HEK293 (cell line): ENCODE data around the gene URM1.

ENCODE experiments used
- GLIS1 ChIP-seq: fragments of 450-650 bp; formaldehyde crosslinking; IDR thresholded peaks from 2 replicates; pipeline ENCODE4 v1.5.1; 2016; ENCODE audit warnings: missing biosample characterization, missing genetic modification characterization
- HOXD13 ChIP-seq: sonication (generic); formaldehyde crosslinking; IDR thresholded peaks from 2 replicates; pipeline ENCODE4 v1.8.0; 2022; ENCODE audit warnings: missing genetic modification reagents, borderline replicate concordance
- INSM2 ChIP-seq: fragments of 450-650 bp; formaldehyde crosslinking; IDR thresholded peaks from 2 replicates; pipeline ENCODE4 v1.5.1; 2016; ENCODE audit warnings: missing biosample characterization, missing genetic modification characterization
- KLF7 ChIP-seq: fragments of 450-650 bp; formaldehyde crosslinking; IDR thresholded peaks from 2 replicates; pipeline ENCODE4 v1.5.1; 2016; ENCODE audit warnings: missing biosample characterization, missing genetic modification characterization, borderline replicate concordance
- MEIS1 ChIP-seq: sonication (generic); formaldehyde crosslinking; IDR thresholded peaks from 2 replicates; pipeline ENCODE4 v1.8.1; 2022; ENCODE audit warnings: missing genetic modification reagents, mild to moderate bottlenecking, borderline replicate concordance
- PATZ1 ChIP-seq: fragments of 450-650 bp; formaldehyde crosslinking; IDR thresholded peaks from 2 replicates; pipeline ENCODE4 v1.5.1; 2016; ENCODE audit warnings: missing biosample characterization, missing genetic modification characterization
- SP7 ChIP-seq: fragments of 450-650 bp; formaldehyde crosslinking; IDR thresholded peaks from 2 replicates; pipeline ENCODE4 v1.5.1; 2016; ENCODE audit warnings: missing biosample characterization, missing genetic modification characterization
- ZBTB17 ChIP-seq: fragments of 450-650 bp; formaldehyde crosslinking; IDR thresholded peaks from 2 replicates; pipeline ENCODE4 v1.5.1; 2016; ENCODE audit warnings: missing biosample characterization, missing genetic modification characterization
- ZBTB20 ChIP-seq: fragments of 450-650 bp; formaldehyde crosslinking; IDR thresholded peaks from 2 replicates; pipeline ENCODE4 v1.5.1; 2016; ENCODE audit warnings: missing biosample characterization, missing genetic modification characterization
- ZBTB8A ChIP-seq: fragments of 450-650 bp; formaldehyde crosslinking; IDR thresholded peaks from 2 replicates; pipeline ENCODE4 v1.5.1; 2016; ENCODE audit warnings: missing biosample characterization, missing genetic modification characterization
- ZFP3 ChIP-seq: fragments of 450-650 bp; formaldehyde crosslinking; IDR thresholded peaks from 2 replicates; pipeline ENCODE4 v1.5.1; 2016; ENCODE audit warnings: low read depth, missing biosample characterization, missing genetic modification characterization
- ZFP37 ChIP-seq: fragments of 450-650 bp; formaldehyde crosslinking; IDR thresholded peaks from 2 replicates; pipeline ENCODE4 v1.5.1; 2016; ENCODE audit warnings: missing biosample characterization, missing genetic modification characterization
- ZFP41 ChIP-seq: fragments of 450-650 bp; formaldehyde crosslinking; IDR thresholded peaks from 2 replicates; pipeline ENCODE4 v1.5.1; 2016; ENCODE audit warnings: missing biosample characterization, missing genetic modification characterization, borderline replicate concordance
- ZNF133 ChIP-seq: fragments of 450-650 bp; formaldehyde crosslinking; IDR thresholded peaks from 2 replicates; pipeline ENCODE4 v1.5.1; 2016; ENCODE audit warnings: missing biosample characterization, missing genetic modification characterization
- ZNF138 ChIP-seq: fragments of 450-650 bp; formaldehyde crosslinking; IDR thresholded peaks from 2 replicates; pipeline ENCODE4 v1.5.1; 2016; ENCODE audit warnings: missing biosample characterization, missing genetic modification characterization, borderline replicate concordance
- ZNF184 ChIP-seq: fragments of 450-650 bp; IDR thresholded peaks from 2 replicates; pipeline ENCODE4 v1.5.1; 2018; ENCODE audit warnings: missing biosample characterization, mild to moderate bottlenecking, missing genetic modification characterization
- ZNF239 ChIP-seq: fragments of 450-650 bp; formaldehyde crosslinking; IDR thresholded peaks from 2 replicates; pipeline ENCODE4 v1.5.1; 2016; ENCODE audit warnings: missing biosample characterization, missing genetic modification characterization
- ZNF26 ChIP-seq: fragments of 450-650 bp; formaldehyde crosslinking; IDR thresholded peaks from 2 replicates; pipeline ENCODE4 v1.5.1; 2016; ENCODE audit warnings: missing biosample characterization, missing genetic modification characterization
- ZNF302 ChIP-seq: fragments of 450-650 bp; formaldehyde crosslinking; IDR thresholded peaks from 2 replicates; pipeline ENCODE4 v1.5.1; 2016; ENCODE audit warnings: missing biosample characterization, missing genetic modification characterization, low read depth
- ZNF391 ChIP-seq: fragments of 450-650 bp; formaldehyde crosslinking; IDR thresholded peaks from 2 replicates; pipeline ENCODE4 v1.5.1; 2016; ENCODE audit warnings: low read depth, missing biosample characterization, missing genetic modification characterization, borderline replicate concordance
- ZNF404 ChIP-seq: fragments of 450-650 bp; formaldehyde crosslinking; IDR thresholded peaks from 2 replicates; pipeline ENCODE4 v1.5.1; 2017; ENCODE audit warnings: missing biosample characterization, missing genetic modification characterization
- ZNF416 ChIP-seq: fragments of 450-650 bp; formaldehyde crosslinking; IDR thresholded peaks from 2 replicates; pipeline ENCODE4 v1.5.1; 2016; ENCODE audit warnings: missing biosample characterization, missing genetic modification characterization
- ZNF433 ChIP-seq: fragments of 450-650 bp; formaldehyde crosslinking; IDR thresholded peaks from 2 replicates; pipeline ENCODE4 v1.5.1; 2016; ENCODE audit warnings: missing biosample characterization, missing genetic modification characterization, low read depth
- ZNF473 ChIP-seq: fragments of 450-650 bp; formaldehyde crosslinking; IDR thresholded peaks from 2 replicates; pipeline ENCODE4 v1.5.1; 2017; ENCODE audit warnings: missing biosample characterization, missing genetic modification characterization
- ZNF529 ChIP-seq: fragments of 450-650 bp; formaldehyde crosslinking; IDR thresholded peaks from 2 replicates; pipeline ENCODE4 v1.5.1; 2017; ENCODE audit warnings: missing genetic modification characterization, missing biosample characterization; ENCODE audit not compliant: insufficient replicate concordance
- ZNF548 ChIP-seq: fragments of 450-650 bp; formaldehyde crosslinking; IDR thresholded peaks from 2 replicates; pipeline ENCODE4 v1.5.1; 2016; ENCODE audit warnings: missing biosample characterization, missing genetic modification characterization
- ZNF571 ChIP-seq: fragments of 450-650 bp; formaldehyde crosslinking; IDR thresholded peaks from 2 replicates; pipeline ENCODE4 v1.5.0; 2017; ENCODE audit warnings: missing biosample characterization, missing genetic modification characterization
- ZNF600 ChIP-seq: fragments of 450-650 bp; formaldehyde crosslinking; IDR thresholded peaks from 2 replicates; pipeline ENCODE4 v1.5.1; 2016; ENCODE audit warnings: missing biosample characterization, missing genetic modification characterization
- ZNF610 ChIP-seq: fragments of 450-650 bp; formaldehyde crosslinking; IDR thresholded peaks from 2 replicates; pipeline ENCODE4 v1.5.1; 2016; ENCODE audit warnings: missing biosample characterization, missing genetic modification characterization, borderline replicate concordance
- ZNF654 ChIP-seq: fragments of 450-650 bp; formaldehyde crosslinking; IDR thresholded peaks from 2 replicates; pipeline ENCODE4 v1.5.1; 2016; ENCODE audit warnings: low read depth, missing biosample characterization, missing genetic modification characterization
- ZNF660 ChIP-seq: fragments of 450-650 bp; IDR thresholded peaks from 2 replicates; pipeline ENCODE4 v1.5.1; 2018; ENCODE audit warnings: missing biosample characterization, mild to moderate bottlenecking, missing genetic modification characterization
- ZNF768 ChIP-seq: fragments of 450-650 bp; formaldehyde crosslinking; IDR thresholded peaks from 2 replicates; pipeline ENCODE4 v1.5.1; 2018; ENCODE audit warnings: missing biosample characterization, mild to moderate bottlenecking, missing genetic modification characterization

The URM1 gene

GRCh38 chr9:128361986-128362646 lies 9.1 kb upstream of the URM1 start (continued):
- peak; percentile 73 for TF ChIP-seq PATZ1 (tag by site-specific recombination)
- TF ChIP-seq ZNF184 (tag by site-specific recombination), result peak; percentile 55; the same call in 1 of the 2 replicates
- no peak for TF ChIP-seq ZNF133 (tag by site-specific recombination)
- TF ChIP-seq ZNF391, result no peak
- no peak for TF ChIP-seq ZFP37 (tag by site-specific recombination)
- no peak for TF ChIP-seq HOXD13
- TF ChIP-seq ZFP41, result no peak
- no peak for TF ChIP-seq ZNF473 (tag by site-specific recombination)
- TF ChIP-seq ZNF138 (tag by site-specific recombination), result no peak
- peak; percentile 92; the same call in 1 of the 2 replicates for TF ChIP-seq ZNF610 (tag by site-specific recombination)
- no peak for TF ChIP-seq ZNF26 (tag by site-specific recombination)
- TF ChIP-seq GLIS1 (tag by site-specific recombination), result peak; percentile 57; the same call in 1 of the 2 replicates
- TF ChIP-seq INSM2 (tag by site-specific recombination), result no peak
- TF ChIP-seq ZNF548, result no peak
- no peak for TF ChIP-seq ZNF404 (tag by site-specific recombination)
- no peak for TF ChIP-seq ZNF571
- peak; percentile 83 for TF ChIP-seq ZNF654 (tag by site-specific recombination)
- peak; percentile 83 for TF ChIP-seq ZNF600
- no peak for TF ChIP-seq ZNF239 (tag by site-specific recombination)
- TF ChIP-seq ZBTB20, result peak; percentile 35; the same call in 1 of the 2 replicates
- TF ChIP-seq ZBTB17 (tag by site-specific recombination), result peak; percentile 68; the same call in 1 of the 2 replicates
- TF ChIP-seq MEIS1 (CRISPR knock-in tag), result no peak
- no peak for TF ChIP-seq ZFP3 (tag by site-specific recombination)
- peak; percentile 43; the same call in 1 of the 2 replicates for TF ChIP-seq ZNF660 (tag by site-specific recombination)
- TF ChIP-seq KLF7, result peak; percentile 70
- no peak for TF ChIP-seq ZNF416 (tag by site-specific recombination)
- no peak for TF ChIP-seq ZNF768 (tag by site-specific recombination)
- TF ChIP-seq ZNF302 (tag by site-specific recombination), result no peak
- TF ChIP-seq ZBTB8A (tag by site-specific recombination), result 0 out of 2 replicates have a peak, but pooled peaks have one; percentile 17
- TF ChIP-seq SP7, result peak; percentile 39; the same call in 1 of the 2 replicates
- TF ChIP-seq ZNF433 (tag by site-specific recombination), result no peak
- no peak for TF ChIP-seq ZNF529 (tag by site-specific recombination)
